Measurements from ENCODE around the gene SPSB1.

Gene SPSB1

GRCh38 chr1:9309991-9310390 lies 17.3 kb downstream of the SPSB1 start:
- ATAC-seq = no peak
- TF ChIP-seq CSDC2 (CRISPR knock-in tag; IDR thresholded peaks at IDR 0.05) (no peak), ISL1 (CRISPR knock-in tag; IDR thresholded peaks at IDR 0.05) (no peak), TOX (CRISPR knock-in tag; IDR thresholded peaks at IDR 0.05; ENCODE audit: borderline replicate concordance) (no peak), PATZ1 (CRISPR knock-in tag; IDR thresholded peaks at IDR 0.05; ENCODE audit: borderline replicate concordance) (no peak), CREB5 (CRISPR knock-in tag; IDR thresholded peaks at IDR 0.05; ENCODE audit: low read depth) (no peak), ZFP3 (CRISPR knock-in tag; IDR thresholded peaks at IDR 0.05) (no peak), SNAI2 (CRISPR knock-in tag; IDR thresholded peaks at IDR 0.05) (no peak), ZNF565 (CRISPR knock-in tag; conservative IDR thresholded peaks at IDR 0.05; ENCODE audit: low read depth) (no peak), RARB (CRISPR knock-in tag; IDR thresholded peaks at IDR 0.05) (no peak), BACH2 (CRISPR knock-in tag; IDR thresholded peaks at IDR 0.05; ENCODE audit: borderline replicate concordance) (no peak), ZFP30 (CRISPR knock-in tag; IDR thresholded peaks at IDR 0.05) (no peak), POU6F1 (CRISPR knock-in tag; IDR thresholded peaks at IDR 0.05; ENCODE audit: borderline replicate concordance, low read depth) (no peak), ARNTL (CRISPR knock-in tag; IDR thresholded peaks at IDR 0.05; ENCODE audit: borderline replicate concordance, low read depth) (no peak), ESRRG (CRISPR knock-in tag; IDR thresholded peaks at IDR 0.05) (no peak), OSR1 (CRISPR knock-in tag; IDR thresholded peaks at IDR 0.05) (no peak), CSRNP3 (CRISPR knock-in tag; IDR thresholded peaks at IDR 0.05) (no peak), ZNF70 (CRISPR knock-in tag; IDR thresholded peaks at IDR 0.05) (no peak), TCF4 (CRISPR knock-in tag; IDR thresholded peaks at IDR 0.05; ENCODE audit: borderline replicate concordance) (no peak), TSHZ2 (CRISPR knock-in tag; IDR thresholded peaks at IDR 0.05) (no peak), ZC3H10 (CRISPR knock-in tag; IDR thresholded peaks at IDR 0.05) (no peak)

GRCh38 chr1:9311029-9311428 lies 18.3 kb downstream of the SPSB1 start:
- TF ChIP-seq ZNF70 (CRISPR knock-in tag; IDR thresholded peaks at IDR 0.05) (no peak), ARNTL (CRISPR knock-in tag; IDR thresholded peaks at IDR 0.05; ENCODE audit: borderline replicate concordance, low read depth) (no peak), SNAI2 (CRISPR knock-in tag; IDR thresholded peaks at IDR 0.05) (no peak), ZFP30 (CRISPR knock-in tag; IDR thresholded peaks at IDR 0.05) (no peak), RARB (CRISPR knock-in tag; IDR thresholded peaks at IDR 0.05) (no peak), PATZ1 (CRISPR knock-in tag; IDR thresholded peaks at IDR 0.05; ENCODE audit: borderline replicate concordance) (no peak), ZNF8 (CRISPR knock-in tag; IDR thresholded peaks at IDR 0.05) (no peak), CREB5 (CRISPR knock-in tag; IDR thresholded peaks at IDR 0.05; ENCODE audit: low read depth) (no peak), TCF4 (CRISPR knock-in tag; IDR thresholded peaks at IDR 0.05; ENCODE audit: borderline replicate concordance) (no peak), ISL1 (CRISPR knock-in tag; IDR thresholded peaks at IDR 0.05) (no peak), BACH2 (CRISPR knock-in tag; IDR thresholded peaks at IDR 0.05; ENCODE audit: borderline replicate concordance) (no peak), OSR1 (CRISPR knock-in tag; IDR thresholded peaks at IDR 0.05) (no peak), POU6F1 (CRISPR knock-in tag; IDR thresholded peaks at IDR 0.05; ENCODE audit: borderline replicate concordance, low read depth) (no peak), CSDC2 (CRISPR knock-in tag; IDR thresholded peaks at IDR 0.05) (no peak)
- no peak for ATAC-seq
